ENCODE results near the gene FOXL2.

Gene FOXL2

DNA sequence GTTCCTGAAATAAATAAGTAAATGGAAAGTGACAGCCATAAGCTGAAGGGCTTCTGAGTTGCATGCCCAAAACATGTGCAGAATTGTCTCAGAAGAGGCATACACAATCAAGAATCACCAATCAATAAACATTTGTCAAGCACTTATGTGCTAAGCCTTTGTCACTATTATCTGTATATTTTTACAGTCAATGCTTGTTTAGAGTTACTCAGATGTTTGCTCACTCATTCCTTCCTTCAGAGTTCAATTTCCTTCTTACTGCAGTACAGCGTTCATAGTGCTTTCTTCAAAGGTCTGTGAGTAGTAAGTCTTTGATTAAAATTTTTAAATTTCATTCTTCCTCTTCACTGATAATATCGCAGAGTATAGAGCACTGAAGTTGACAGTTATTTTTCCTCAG is 17.3 kb upstream of the FOXL2 start:
- H3K27ac ChIP-seq (ENCODE audit: low read depth, low read length), result no peak overlapping the region
- WGBS, result 88% methylated on average over 1 of the region's 2 CpGs
- H3K4me3 ChIP-seq (ENCODE audit: low read length), result no peak overlapping the region

DNA sequence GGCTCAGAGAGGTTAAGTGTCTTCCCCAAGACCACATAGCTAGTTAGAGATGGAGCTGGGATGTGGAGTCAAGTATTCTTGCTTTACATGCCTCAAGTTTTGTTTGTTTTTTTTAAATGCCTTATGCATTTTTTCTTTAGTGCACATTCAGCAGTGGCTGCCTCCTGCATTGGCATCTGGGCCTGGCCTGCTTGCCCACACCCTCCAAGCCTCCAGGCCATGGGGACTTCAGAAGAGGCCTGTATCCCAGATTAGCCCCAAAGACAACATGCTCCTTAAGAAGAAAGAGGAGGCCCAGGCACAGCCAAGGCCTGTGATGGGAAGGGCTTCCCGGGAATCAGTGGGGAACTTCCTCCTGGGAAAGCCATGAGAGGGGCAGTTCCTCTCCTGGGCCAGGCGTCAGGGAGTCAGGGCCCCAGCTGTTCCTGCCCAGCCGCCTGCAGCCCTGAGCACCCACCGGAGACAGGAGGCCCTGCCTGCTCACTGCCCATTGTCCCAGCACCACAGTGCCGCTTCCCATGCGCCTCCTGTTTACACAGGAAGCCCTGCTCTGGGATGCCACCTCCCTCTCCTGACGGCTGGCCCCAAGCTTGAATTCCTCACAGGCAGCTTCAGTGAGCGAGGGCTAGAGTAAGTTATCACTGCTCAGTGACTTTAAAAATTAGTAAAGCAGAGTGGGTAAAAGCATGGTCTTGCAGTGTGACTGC is 16.1 kb upstream of the FOXL2 start:
- 75% methylated on average over 8 of the region's 8 CpGs for WGBS
- H3K36me3 ChIP-seq (ENCODE audit: insufficient read depth, low read length), result no peaks in the 10 kb centered on the region
- H3K27me3 ChIP-seq (ENCODE audit: insufficient read depth, low read length), result peaks cover 30% of the 10 kb centered on the region

More for the DNA sequence above, 17.3 kb upstream of the FOXL2 start:
- peaks cover 15% of the 10 kb centered on the region; the same call in 1 of the 2 replicates for H3K9me3 ChIP-seq (ENCODE audit: insufficient read depth, low read depth, low read length)
- no peaks in the 10 kb centered on the region for H3K36me3 ChIP-seq (ENCODE audit: insufficient read depth, low read length)
- no peak overlapping the region for H3K9ac ChIP-seq (ENCODE audit: low read depth, low read length)
- H3K27me3 ChIP-seq (ENCODE audit: insufficient read depth, low read length), result peaks cover 28% of the 10 kb centered on the region
- H3K4me1 ChIP-seq (ENCODE audit: insufficient read depth, low read length), result no peaks in the 10 kb centered on the region

DNA sequence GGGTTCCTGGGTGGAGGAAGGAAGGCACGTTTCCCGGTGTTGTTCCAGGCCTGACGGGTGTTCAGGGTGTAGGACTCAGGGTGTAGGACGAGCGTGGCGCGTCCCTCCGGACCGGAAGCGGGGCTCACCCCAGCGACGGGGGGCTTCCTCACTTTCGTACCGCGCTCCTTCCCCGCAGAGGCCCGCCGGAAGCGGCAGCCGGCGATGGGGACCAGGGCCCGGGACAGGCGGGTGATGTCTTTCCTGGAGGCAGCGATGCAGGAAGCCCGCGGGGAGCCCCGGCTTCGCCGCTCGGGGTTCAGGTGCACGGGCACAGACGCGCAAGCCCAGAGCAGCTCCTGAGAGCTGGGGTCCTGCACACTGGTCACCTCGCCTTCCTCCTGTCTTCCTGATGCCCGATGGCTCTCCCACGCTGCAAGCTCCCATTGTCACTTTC is 13.5 kb upstream of the FOXL2 start:
- Histone ChIP-seq H3K27ac (ENCODE audit: low read depth, low read length) (no peak overlapping the region), H3K9ac (ENCODE audit: low read depth, low read length) (no peak overlapping the region), H3K4me3 (ENCODE audit: low read length) (no peak overlapping the region), H3K27me3 (ENCODE audit: insufficient read depth, low read length) (peaks cover 44% of the 10 kb centered on the region), H3K36me3 (ENCODE audit: insufficient read depth, low read length) (no peaks in the 10 kb centered on the region), H3K4me1 (ENCODE audit: insufficient read depth, low read length) (no peaks in the 10 kb centered on the region), H3K9me3 (ENCODE audit: insufficient read depth, low read depth, low read length) (peaks cover 13% of the 10 kb centered on the region; the same call in 1 of the 2 replicates)
- 94% methylated on average over 36 of the region's 36 CpGs for WGBS

More for the DNA sequence above, 16.1 kb upstream of the FOXL2 start:
- no peaks in the 10 kb centered on the region for H3K4me1 ChIP-seq (ENCODE audit: insufficient read depth, low read length)
- no peak overlapping the region for H3K9ac ChIP-seq (ENCODE audit: low read depth, low read length)
- H3K9me3 ChIP-seq (ENCODE audit: insufficient read depth, low read depth, low read length), result peaks cover 15% of the 10 kb centered on the region; the same call in 1 of the 2 replicates
- H3K4me3 ChIP-seq (ENCODE audit: low read length), result no peak overlapping the region
- H3K27ac ChIP-seq (ENCODE audit: low read depth, low read length), result no peak overlapping the region

DNA sequence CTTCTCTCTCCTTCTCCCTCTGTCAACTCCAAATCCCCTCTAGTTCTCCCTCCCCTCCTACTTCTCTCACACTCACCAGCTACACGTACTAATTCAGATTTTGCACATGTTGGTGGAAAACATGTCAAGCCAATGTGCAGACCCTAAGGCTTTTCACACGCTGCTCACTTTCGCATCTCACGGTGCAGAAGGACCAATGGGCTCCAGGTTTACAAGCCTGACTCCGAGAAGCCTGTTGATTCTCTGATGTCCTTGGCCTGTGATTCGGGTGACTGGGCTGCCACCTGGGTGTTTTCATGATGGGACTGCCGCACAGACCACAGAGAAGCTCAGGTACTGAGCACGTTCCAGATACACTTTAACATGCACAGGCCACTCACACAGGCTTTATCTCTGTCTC is 3.8 kb upstream of the FOXL2 start:
- WGBS, result 55% methylated on average over 8 of the region's 8 CpGs
- H3K36me3 ChIP-seq (ENCODE audit: insufficient read depth, low read length), result no peaks in the 10 kb centered on the region
- H3K9ac ChIP-seq (ENCODE audit: low read depth, low read length), result no peak overlapping the region
- H3K27ac ChIP-seq (ENCODE audit: low read depth, low read length), result no peak overlapping the region
- peaks cover 28% of the 10 kb centered on the region for H3K4me1 ChIP-seq (ENCODE audit: insufficient read depth, low read length)
- H3K9me3 ChIP-seq (ENCODE audit: insufficient read depth, low read depth, low read length), result no peaks in the 10 kb centered on the region
- peaks cover 100% of the 10 kb centered on the region for H3K27me3 ChIP-seq (ENCODE audit: insufficient read depth, low read length)
- H3K4me3 ChIP-seq (ENCODE audit: low read length), result peak overlapping the region; percentile 46

DNA sequence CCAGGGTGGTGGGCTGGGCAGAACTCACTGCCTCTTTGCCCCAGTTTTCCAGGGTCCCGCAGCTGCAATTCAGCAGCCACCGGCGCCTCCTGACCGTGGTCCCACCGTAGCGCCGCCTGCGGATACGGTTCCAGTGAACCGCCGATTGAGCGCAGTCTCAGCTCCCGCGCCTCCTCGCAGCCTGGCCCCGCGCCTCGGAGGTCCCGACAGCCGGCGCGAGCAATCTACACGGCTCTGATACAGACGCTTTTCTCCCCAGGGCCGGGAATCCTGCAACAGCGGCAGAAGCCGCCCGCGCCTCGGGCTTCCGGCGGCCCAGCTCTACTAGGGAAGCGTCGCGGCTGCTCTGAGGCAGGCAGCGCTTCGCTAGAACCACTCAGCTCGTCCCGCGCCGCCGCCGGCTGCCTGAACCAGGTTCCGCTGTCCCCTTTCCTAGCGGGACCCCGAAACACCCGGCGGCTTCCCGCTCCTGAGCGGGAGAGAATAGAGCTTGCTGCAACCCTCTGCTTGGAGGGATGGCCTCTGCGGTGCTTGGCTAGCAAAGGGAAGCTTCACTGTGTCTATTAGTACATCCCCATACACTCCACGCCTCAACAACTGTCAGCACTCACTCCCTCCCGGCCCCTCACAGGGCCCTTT is 3.2 kb upstream of the FOXL2 start:
- WGBS, result 1% methylated on average over 53 of the region's 53 CpGs
- Histone ChIP-seq H3K9ac (ENCODE audit: low read depth, low read length) (peak overlapping the region; percentile 42), H3K4me3 (ENCODE audit: low read length) (peak overlapping the region; percentile 46), H3K4me1 (ENCODE audit: insufficient read depth, low read length) (peaks cover 28% of the 10 kb centered on the region), H3K27me3 (ENCODE audit: insufficient read depth, low read length) (peaks cover 100% of the 10 kb centered on the region), H3K9me3 (ENCODE audit: insufficient read depth, low read depth, low read length) (no peaks in the 10 kb centered on the region), H3K27ac (ENCODE audit: low read depth, low read length) (no peak overlapping the region), H3K36me3 (ENCODE audit: insufficient read depth, low read length) (no peaks in the 10 kb centered on the region)

DNA sequence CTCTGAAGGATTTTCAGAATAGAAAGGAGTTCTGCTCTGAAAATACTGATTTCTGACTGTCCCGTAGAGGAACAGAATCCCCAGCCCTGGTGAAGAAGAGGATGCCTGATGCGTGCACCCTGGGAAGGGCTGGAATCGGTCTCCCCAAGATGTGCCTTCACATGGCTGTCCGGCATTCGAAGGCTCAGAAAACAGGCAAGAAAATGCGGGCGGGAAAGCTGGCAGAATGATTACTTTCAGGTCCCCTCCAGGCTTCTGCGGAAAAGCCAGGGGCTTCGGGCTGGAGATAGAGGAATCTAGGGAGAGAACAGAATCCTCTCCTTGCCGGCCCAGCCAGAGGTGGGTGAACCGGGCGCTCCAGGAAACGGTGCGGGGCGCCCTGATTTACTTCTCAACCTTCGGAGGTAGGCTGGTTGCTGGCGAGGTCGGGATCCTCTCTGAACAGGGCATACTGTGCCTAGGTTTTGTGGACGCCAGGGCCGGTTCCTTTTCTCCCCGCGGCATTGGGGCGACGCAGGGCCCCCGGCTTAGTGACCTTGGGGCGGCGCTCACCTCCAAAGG is 2.6 kb upstream of the FOXL2 start:
- no peaks in the 10 kb centered on the region for H3K9me3 ChIP-seq (ENCODE audit: insufficient read depth, low read depth, low read length)
- H3K27me3 ChIP-seq (ENCODE audit: insufficient read depth, low read length), result peaks cover 100% of the 10 kb centered on the region
- H3K4me3 ChIP-seq (ENCODE audit: low read length), result peak overlapping the region; percentile 46
- no peak overlapping the region for H3K27ac ChIP-seq (ENCODE audit: low read depth, low read length)
- H3K36me3 ChIP-seq (ENCODE audit: insufficient read depth, low read length), result no peaks in the 10 kb centered on the region
- H3K4me1 ChIP-seq (ENCODE audit: insufficient read depth, low read length), result peaks cover 30% of the 10 kb centered on the region
- H3K9ac ChIP-seq (ENCODE audit: low read depth, low read length), result peak overlapping the region; percentile 42
- WGBS, result 2% methylated on average over 27 of the region's 27 CpGs

DNA sequence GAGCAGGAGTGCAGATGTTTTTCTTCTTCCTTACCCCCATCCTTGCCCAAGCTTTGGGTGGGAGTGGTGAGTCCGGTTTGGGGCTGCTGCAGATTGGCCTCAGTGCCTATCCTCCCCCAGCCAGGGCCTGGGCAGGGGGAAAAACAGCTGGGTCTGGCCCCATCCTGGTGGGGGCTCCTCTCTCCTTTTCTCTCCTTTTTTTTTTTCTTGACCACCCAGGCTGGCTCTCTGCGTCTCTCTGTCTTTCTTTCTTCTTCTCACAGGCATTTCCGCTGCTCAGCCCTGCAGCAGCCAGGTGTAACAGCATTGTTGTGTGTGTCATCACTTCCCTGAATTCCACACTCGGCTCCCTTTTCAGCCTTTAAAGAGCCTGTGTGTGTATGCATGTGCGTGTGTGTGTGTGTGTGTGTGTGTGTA is 2.1 kb upstream of the FOXL2 start:
- Histone ChIP-seq H3K27me3 (ENCODE audit: insufficient read depth, low read length) (peaks cover 100% of the 10 kb centered on the region), H3K36me3 (ENCODE audit: insufficient read depth, low read length) (no peaks in the 10 kb centered on the region), H3K9ac (ENCODE audit: low read depth, low read length) (peak overlapping the region; percentile 42), H3K27ac (ENCODE audit: low read depth, low read length) (peak overlapping the region; percentile 51; the same call in 1 of the 2 replicates), H3K4me3 (ENCODE audit: low read length) (peak overlapping the region; percentile 46), H3K9me3 (ENCODE audit: insufficient read depth, low read depth, low read length) (no peaks in the 10 kb centered on the region), H3K4me1 (ENCODE audit: insufficient read depth, low read length) (peaks cover 35% of the 10 kb centered on the region)
- WGBS, result 3% methylated on average over 5 of the region's 5 CpGs

DNA sequence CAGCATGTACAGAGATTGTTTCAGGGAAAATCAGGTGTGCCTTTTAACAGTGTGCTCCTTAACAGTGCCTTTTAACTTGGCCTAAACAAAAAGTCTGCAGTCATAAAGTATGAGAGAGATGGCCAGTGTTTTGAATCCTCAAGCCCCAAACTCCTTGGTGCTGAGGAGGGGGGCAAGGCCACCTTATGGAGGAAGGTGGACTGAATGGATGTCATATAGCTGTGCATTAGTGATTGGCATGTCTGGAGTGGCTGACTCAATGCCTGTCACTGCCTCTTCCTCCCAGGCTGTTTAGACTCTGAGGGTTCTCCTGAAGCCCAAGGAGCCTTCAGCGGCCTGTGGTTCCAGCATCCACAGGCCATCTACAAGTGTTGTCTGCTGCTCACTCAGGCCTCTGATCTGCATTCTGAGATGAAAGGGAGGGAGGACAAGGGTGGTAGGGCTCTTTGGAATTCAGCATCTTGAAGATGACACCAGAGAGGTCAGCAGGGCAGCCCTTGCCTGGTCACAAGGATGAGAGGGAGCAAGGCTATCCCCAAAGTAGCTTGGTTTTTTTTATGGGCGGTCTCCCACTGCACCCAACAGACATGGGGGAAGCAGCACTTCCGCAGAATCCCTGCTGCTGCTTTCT is 1.5 kb upstream of the FOXL2 start:
- 19% methylated on average over 3 of the region's 3 CpGs for WGBS
- Histone ChIP-seq H3K4me1 (ENCODE audit: insufficient read depth, low read length) (peaks cover 40% of the 10 kb centered on the region), H3K4me3 (ENCODE audit: low read length) (0 out of 2 replicates have a peak overlapping the region, but pooled peaks have one; percentile 46), H3K9me3 (ENCODE audit: insufficient read depth, low read depth, low read length) (no peaks in the 10 kb centered on the region), H3K36me3 (ENCODE audit: insufficient read depth, low read length) (no peaks in the 10 kb centered on the region), H3K9ac (ENCODE audit: low read depth, low read length) (no peak overlapping the region), H3K27ac (ENCODE audit: low read depth, low read length) (peak overlapping the region; percentile 51; the same call in 1 of the 2 replicates), H3K27me3 (ENCODE audit: insufficient read depth, low read length) (peaks cover 100% of the 10 kb centered on the region)

DNA sequence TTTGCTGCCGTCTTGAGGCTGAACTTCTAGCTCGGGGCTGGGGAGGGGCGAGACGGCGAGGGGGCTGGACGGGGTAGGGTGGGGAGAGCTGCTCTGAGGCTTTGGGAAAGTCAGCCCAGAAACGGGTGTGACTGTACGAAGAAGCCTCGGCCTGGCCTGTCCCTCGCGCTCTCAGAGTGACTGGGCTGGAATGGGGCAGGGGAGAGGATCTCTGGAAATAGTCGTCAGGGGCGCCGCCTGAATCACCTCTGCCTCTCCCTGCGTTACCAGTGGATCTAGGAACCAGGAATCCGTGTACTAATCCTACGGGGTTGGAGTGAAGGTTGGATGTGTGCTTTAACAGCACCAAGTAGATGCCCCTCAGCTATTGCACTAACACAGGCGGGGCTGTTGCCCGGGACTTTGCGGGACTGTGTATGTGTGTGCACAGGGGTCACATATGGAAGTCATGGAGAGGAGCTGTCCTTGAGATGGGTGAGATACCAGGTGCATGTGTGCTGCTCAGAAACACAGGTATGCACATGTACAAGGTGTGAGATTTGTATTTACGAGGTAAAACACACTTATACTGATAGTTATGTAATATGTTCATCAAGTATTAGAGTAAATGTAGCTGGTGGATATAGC is 671 bp upstream of the FOXL2 start:
- peak overlapping the region; percentile 53 for H3K4me3 ChIP-seq (ENCODE audit: low read length)
- peak overlapping the region; percentile 43 for H3K9ac ChIP-seq (ENCODE audit: low read depth, low read length)
- H3K36me3 ChIP-seq (ENCODE audit: insufficient read depth, low read length), result no peaks in the 10 kb centered on the region
- no peaks in the 10 kb centered on the region for H3K9me3 ChIP-seq (ENCODE audit: insufficient read depth, low read depth, low read length)
- WGBS, result 8% methylated on average over 20 of the region's 21 CpGs
- H3K27ac ChIP-seq (ENCODE audit: low read depth, low read length), result no peak overlapping the region
- H3K27me3 ChIP-seq (ENCODE audit: insufficient read depth, low read length), result peaks cover 100% of the 10 kb centered on the region
- peaks cover 43% of the 10 kb centered on the region for H3K4me1 ChIP-seq (ENCODE audit: insufficient read depth, low read length)

DNA sequence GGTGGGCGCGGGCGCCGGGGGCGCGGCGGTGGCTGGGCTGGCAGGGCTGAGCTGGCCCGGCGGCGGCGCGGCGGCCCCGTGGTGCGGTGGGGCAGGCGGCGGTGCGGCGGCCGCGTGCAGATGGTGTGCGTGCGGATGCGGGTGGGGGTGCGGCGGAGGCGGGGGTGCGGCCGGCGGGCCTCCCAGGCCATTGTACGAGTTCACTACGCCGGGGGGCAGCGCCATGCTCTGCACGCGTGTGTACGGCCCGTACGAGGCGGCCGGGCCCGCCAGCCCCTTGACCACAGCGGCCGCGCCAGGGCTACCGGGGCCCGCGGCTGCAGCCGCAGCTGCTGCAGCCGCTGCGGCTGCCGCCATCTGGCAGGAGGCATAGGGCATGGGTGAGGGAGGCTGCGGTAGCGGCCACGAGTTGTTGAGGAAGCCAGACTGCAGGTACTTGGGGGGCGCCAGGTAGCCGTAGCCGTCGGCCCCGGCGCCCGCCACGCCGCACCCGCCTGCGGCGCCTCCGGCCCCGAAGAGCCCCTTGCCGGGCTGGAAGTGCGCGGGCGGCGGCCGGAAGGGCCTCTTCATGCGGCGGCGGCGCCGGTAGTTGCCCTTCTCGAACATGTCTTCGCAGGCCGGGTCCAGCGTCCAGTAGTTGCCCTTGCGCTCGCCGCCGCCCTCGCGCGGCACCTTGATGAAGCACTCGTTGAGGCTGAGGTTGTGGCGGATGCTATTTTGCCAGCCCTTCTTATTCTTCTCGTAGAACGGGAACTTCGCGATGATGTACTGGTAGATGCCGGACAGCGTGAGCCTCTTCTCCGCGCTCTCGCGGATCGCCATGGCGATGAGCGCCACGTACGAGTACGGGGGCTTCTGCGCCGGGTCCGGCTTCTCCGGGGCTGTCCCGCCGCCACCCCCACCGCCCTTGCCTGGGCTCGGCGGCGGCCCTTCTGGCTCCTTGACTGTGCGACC is 951 bp downstream of the FOXL2 start:
- Histone ChIP-seq H3K27me3 (ENCODE audit: insufficient read depth, low read length) (peaks cover 100% of the 10 kb centered on the region), H3K4me3 (ENCODE audit: low read length) (peak overlapping the region; percentile 53), H3K27ac (ENCODE audit: low read depth, low read length) (no peak overlapping the region), H3K9ac (ENCODE audit: low read depth, low read length) (no peak overlapping the region), H3K9me3 (ENCODE audit: insufficient read depth, low read depth, low read length) (no peaks in the 10 kb centered on the region), H3K36me3 (ENCODE audit: insufficient read depth, low read length) (no peaks in the 10 kb centered on the region), H3K4me1 (ENCODE audit: insufficient read depth, low read length) (peaks cover 43% of the 10 kb centered on the region)
- WGBS, result 1% methylated on average over 120 of the region's 120 CpGs
